Caco-2 (cell line): ENCODE results near the gene HSPB8. TPM values are rescaled to one million over a fixed set of nuclear protein-coding genes. Genes with fewer than 3 reads are reported as not detected.
A peak's percentile ranks its signal among the peaks of the same experiment; 100 is the strongest.

Source experiments
- BruUV-seq: library from RNA; stranded (reverse); fragments of 400-500 nt; replicated peaks from 2 replicates; lab custom pipeline; 2021; lab: Mats Ljungman, UMichigan
- CTCF ChIA-PET: fragments of 300-600 bp; sonication (Branson Sonifier 250); formaldehyde crosslinking; loops from one replicate; lab custom pipeline; 2022; ENCODE audit warnings: antibody characterized with exemption; lab: Charles Lee
- POLR2A ChIA-PET: fragments of 300-600 bp; sonication (Branson Sonifier 250); formaldehyde crosslinking; loops from one replicate; lab custom pipeline; 2022; ENCODE audit warnings: antibody characterized with exemption; lab: Charles Lee
- DNase-seq, 2 experiments: peaks; one replicate each; pipeline versions ENCODE4 v3.0.0 to v3.0.0-alpha.2; 2020 to 2022
- H3K27me3 ChIP-seq: replicated peaks from 2 replicates; pipeline ENCODE4 v1.6.0; 2011; ENCODE audit warnings: low read length; ENCODE audit not compliant: control insufficient read depth, insufficient read depth
- H3K36me3 ChIP-seq: 2 replicates; pipeline ENCODE4 v1.5.1; 2011; ENCODE audit warnings: low read length; ENCODE audit not compliant: control insufficient read depth, insufficient read depth
- H3K4me1 ChIP-seq: fragments of 250-450 bp; sonication (Bioruptor Pico); 2 replicates; pipeline ENCODE4 v1.5.1; 2020; ENCODE audit warnings: mild to moderate bottlenecking
- H3K4me3 ChIP-seq: 2 replicates; pipeline ENCODE4 v1.5.1; 2011; ENCODE audit warnings: low read depth, mild to moderate bottlenecking, control low read depth, low read length
- H3K9me3 ChIP-seq: fragments of 250-450 bp; sonication (Bioruptor Pico); 2 replicates; pipeline ENCODE4 v1.5.1; 2020; ENCODE audit warnings: mild to moderate bottlenecking, moderate library complexity
- H3K27ac Mint-ChIP-seq: one replicate; pipeline ENCODE4 v1.8.0; 2022; ENCODE audit warnings: mixed read lengths; ENCODE audit not compliant: unreplicated experiment
- H3K27me3 Mint-ChIP-seq: one replicate; pipeline ENCODE4 v1.8.0; 2022; ENCODE audit warnings: mixed read lengths; ENCODE audit not compliant: insufficient read depth, unreplicated experiment
- H3K36me3 Mint-ChIP-seq: one replicate; pipeline ENCODE4 v1.8.0; 2022; ENCODE audit warnings: mild to moderate bottlenecking, mixed read lengths; ENCODE audit not compliant: insufficient read depth, unreplicated experiment
- H3K4me1 Mint-ChIP-seq: one replicate; pipeline ENCODE4 v1.8.0; 2022; ENCODE audit warnings: low read depth, mixed read lengths; ENCODE audit not compliant: unreplicated experiment
- H3K4me3 Mint-ChIP-seq: one replicate; pipeline ENCODE4 v1.8.0; 2022; ENCODE audit warnings: mild to moderate bottlenecking, moderate library complexity, mixed read lengths; ENCODE audit not compliant: unreplicated experiment
- H3K9me3 Mint-ChIP-seq: one replicate; pipeline ENCODE4 v1.8.0; 2022; ENCODE audit warnings: mixed read lengths; ENCODE audit not compliant: unreplicated experiment
- CTCF ChIP-seq, 2 experiments: fragments of 200-600 bp in 1 of 2; IDR thresholded peaks; 1 replicate in 1 of 2; 2 replicates in 1 of 2; pipeline versions ENCODE4 v1.5.1 to v1.8.0; 2011 to 2022; ENCODE audit warnings: antibody characterized with exemption in 1 of 2, control low read depth in 1 of 2, inconsistent platforms in 1 of 2, low read depth in 1 of 2, low read length in 1 of 2, mild to moderate bottlenecking in 1 of 2, moderate library complexity in 1 of 2; ENCODE audit not compliant: insufficient read depth in 1 of 2, severe bottlenecking in 1 of 2, unreplicated experiment in 1 of 2
- intact Hi-C: fragments of 100-400 bp; cut with micrococcal nuclease; formaldehyde crosslinking; loops from one replicate; pipeline ENCODE4 v1.10.0; 2022; ENCODE audit not compliant: unreplicated experiment
- total RNA-seq: library from RNA; stranded (reverse); gene quantifications from 2 replicates; pipeline ENCODE4 v1.2.3, GENCODE V29; 2022

HSPB8 gene
- total RNA-seq, 1 experiment from 2014 or later, result 17.1 TPM

- peak overlapping the region; percentile 2 for H3K4me3 Mint-ChIP-seq
- ChIA-PET CTCF (interaction anchor here (1.2 kb wide), 1 partner anchor 39 kb away, joined by 3 read pairs; no protein-coding TSS in a partner anchor), POLR2A (interaction anchor here (0.5 to 1.1 kb wide), 2 partner anchors 9 to 10 kb away, joined by 4 to 5 read pairs; partner anchors contain the start of gene HSPB8)
- intact Hi-C loops, result loop anchor here (1.0 kb wide), 1 partner anchor 9 kb away; the partner anchor contains the start of gene HSPB8
- peaks cover 51% of the 10 kb centered on the region for H3K4me1 Mint-ChIP-seq
- peaks cover 6% of the 10 kb centered on the region for H3K36me3 Mint-ChIP-seq
- no peaks in the 10 kb centered on the region for H3K27me3 Mint-ChIP-seq
- H3K4me3 ChIP-seq, result no peak overlapping the region
- H3K36me3 ChIP-seq, result no peaks in the 10 kb centered on the region
- peak; percentile 58 to 61 for DNase-seq
- H3K27ac Mint-ChIP-seq, result peak overlapping the region; percentile 49
- no TSS peak for BruUV-seq
- no peaks in the 10 kb centered on the region for H3K9me3 ChIP-seq
- no peaks in the 10 kb centered on the region for H3K27me3 ChIP-seq
- no peaks in the 10 kb centered on the region for H3K9me3 Mint-ChIP-seq
- no peak for TF ChIP-seq CTCF (IDR thresholded peaks at IDR 0.05; ENCODE audit: insufficient read depth in 1 of 2, low read depth in 1 of 2, low read length in 1 of 2, severe bottlenecking in 1 of 2, unreplicated experiment in 1 of 2)
- H3K4me1 ChIP-seq, result peaks cover 62% of the 10 kb centered on the region
Measured at GRCh38 chr12:119169150-119169549, 9.6 kb upstream of the HSPB8 start.

GRCh38 chr12:119171291-119171690 is 7.4 kb upstream of the HSPB8 start:
- POLR2A ChIA-PET, result no interaction called here
- H3K27ac Mint-ChIP-seq, result peak overlapping the region; percentile 85
- BruUV-seq, result no TSS peak

More at GRCh38 chr12:119171291-119171690, 7.4 kb upstream of the HSPB8 start:
- Mint-ChIP-seq H3K4me3 (no peak overlapping the region), H3K4me1 (peaks cover 51% of the 10 kb centered on the region), H3K36me3 (peaks cover 6% of the 10 kb centered on the region), H3K9me3 (no peaks in the 10 kb centered on the region), H3K27me3 (no peaks in the 10 kb centered on the region)
- no peak for TF ChIP-seq CTCF (IDR thresholded peaks at IDR 0.05; ENCODE audit: insufficient read depth in 1 of 2, low read depth in 1 of 2, low read length in 1 of 2, severe bottlenecking in 1 of 2, unreplicated experiment in 1 of 2)
- intact Hi-C loops, result loop anchor here (10.0 kb wide), 1 partner anchor 64 kb away; no protein-coding TSS in a partner anchor
- Histone ChIP-seq H3K9me3 (no peaks in the 10 kb centered on the region), H3K27me3 (no peaks in the 10 kb centered on the region), H3K4me3 (no peak overlapping the region), H3K4me1 (peaks cover 57% of the 10 kb centered on the region), H3K36me3 (no peaks in the 10 kb centered on the region)
- peak; percentile 47 to 67 for DNase-seq
- CTCF ChIA-PET, result no interaction called here
